Measurements from ENCODE around the gene KDM4C.

Gene KDM4C

GRCh38 chr9:6973762-6974161 is 216.0 kb downstream of the KDM4C start:
- peak; percentile 96 for FAIRE-seq
- TF ChIP-seq POLR2AphosphoS5 (IDR thresholded peaks at IDR 0.05; ENCODE audit: low read depth, low read length) = no peak
- no peak for TF ChIP-seq POLR2A (IDR thresholded peaks at IDR 0.05; ENCODE audit: low read depth, low read length)
- no peak for TF ChIP-seq TAF1 (IDR thresholded peaks at IDR 0.05; ENCODE audit: borderline replicate concordance, low read depth, low read length)
- DNase-seq (ENCODE audit: insufficient read length) = no peak

GRCh38 chr9:6975198-6975597 is 217.4 kb downstream of the KDM4C start:
- no peak for DNase-seq (ENCODE audit: insufficient read length)
- FAIRE-seq = no peak
- no peak for TF ChIP-seq POLR2A (IDR thresholded peaks at IDR 0.05; ENCODE audit: low read depth, low read length)
- TF ChIP-seq TAF1 (IDR thresholded peaks at IDR 0.05; ENCODE audit: borderline replicate concordance, low read depth, low read length) = no peak
- TF ChIP-seq POLR2AphosphoS5 (IDR thresholded peaks at IDR 0.05; ENCODE audit: low read depth, low read length) = no peak

- FAIRE-seq (no peak), DNase-seq (ENCODE audit: insufficient read length) (no peak)
- TF ChIP-seq POLR2A (IDR thresholded peaks at IDR 0.05; ENCODE audit: low read depth, low read length) (no peak), POLR2AphosphoS5 (IDR thresholded peaks at IDR 0.05; ENCODE audit: low read depth, low read length) (no peak), TAF1 (IDR thresholded peaks at IDR 0.05; ENCODE audit: borderline replicate concordance, low read depth, low read length) (no peak)
These were observed 220.0 kb downstream of the KDM4C start for GRCh38 chr9:6977761-6978160.

- FAIRE-seq = no peak
- no peak for DNase-seq (ENCODE audit: insufficient read length)
- no peak for TF ChIP-seq POLR2A (IDR thresholded peaks at IDR 0.05; ENCODE audit: low read depth, low read length)
These were observed 220.8 kb downstream of the KDM4C start for GRCh38 chr9:6978591-6978990.

- no peak for DNase-seq (ENCODE audit: insufficient read length)
- FAIRE-seq = no peak
- TF ChIP-seq POLR2AphosphoS5 (IDR thresholded peaks at IDR 0.05; ENCODE audit: low read depth, low read length) (no peak), TAF1 (IDR thresholded peaks at IDR 0.05; ENCODE audit: borderline replicate concordance, low read depth, low read length) (no peak), POLR2A (IDR thresholded peaks at IDR 0.05; ENCODE audit: low read depth, low read length) (no peak)
These were observed 227.3 kb downstream of the KDM4C start for GRCh38 chr9:6984941-6985578.

- TF ChIP-seq POLR2AphosphoS5 (IDR thresholded peaks at IDR 0.05; ENCODE audit: low read depth, low read length) = no peak
- no peak for TF ChIP-seq POLR2A (IDR thresholded peaks at IDR 0.05; ENCODE audit: low read depth, low read length)
- no peak for TF ChIP-seq TAF1 (IDR thresholded peaks at IDR 0.05; ENCODE audit: borderline replicate concordance, low read depth, low read length)
- FAIRE-seq (no peak), DNase-seq (ENCODE audit: insufficient read length) (no peak)
These were observed 228.5 kb downstream of the KDM4C start for GRCh38 chr9:6986141-6986815.

GRCh38 chr9:6987381-6987780 is 229.6 kb downstream of the KDM4C start:
- no peak for DNase-seq (ENCODE audit: insufficient read length)
- FAIRE-seq = no peak
- TF ChIP-seq POLR2AphosphoS5 (IDR thresholded peaks at IDR 0.05; ENCODE audit: low read depth, low read length) = no peak
- no peak for TF ChIP-seq POLR2A (IDR thresholded peaks at IDR 0.05; ENCODE audit: low read depth, low read length)
- no peak for TF ChIP-seq TAF1 (IDR thresholded peaks at IDR 0.05; ENCODE audit: borderline replicate concordance, low read depth, low read length)

- no peak for FAIRE-seq
- no peak for DNase-seq (ENCODE audit: insufficient read length)
- TF ChIP-seq POLR2A (IDR thresholded peaks at IDR 0.05; ENCODE audit: low read depth, low read length) = no peak
- no peak for TF ChIP-seq POLR2AphosphoS5 (IDR thresholded peaks at IDR 0.05; ENCODE audit: low read depth, low read length)
- no peak for TF ChIP-seq TAF1 (IDR thresholded peaks at IDR 0.05; ENCODE audit: borderline replicate concordance, low read depth, low read length)
These were observed 233.6 kb downstream of the KDM4C start for GRCh38 chr9:6991418-6991817.

GRCh38 chr9:6996061-6996854 is 238.5 kb downstream of the KDM4C start:
- DNase-seq (ENCODE audit: insufficient read length) = no peak
- FAIRE-seq = no peak
- no peak for TF ChIP-seq POLR2A (IDR thresholded peaks at IDR 0.05; ENCODE audit: low read depth, low read length)
- TF ChIP-seq POLR2AphosphoS5 (IDR thresholded peaks at IDR 0.05; ENCODE audit: low read depth, low read length) = no peak
- no peak for TF ChIP-seq TAF1 (IDR thresholded peaks at IDR 0.05; ENCODE audit: borderline replicate concordance, low read depth, low read length)

GRCh38 chr9:6997330-6997729 is 239.6 kb downstream of the KDM4C start:
- TF ChIP-seq POLR2A (IDR thresholded peaks at IDR 0.05; ENCODE audit: low read depth, low read length) (no peak), TAF1 (IDR thresholded peaks at IDR 0.05; ENCODE audit: borderline replicate concordance, low read depth, low read length) (no peak), POLR2AphosphoS5 (IDR thresholded peaks at IDR 0.05; ENCODE audit: low read depth, low read length) (no peak)
- no peak for DNase-seq (ENCODE audit: insufficient read length)
- no peak for FAIRE-seq

GRCh38 chr9:6999794-7000193 is 242.0 kb downstream of the KDM4C start:
- TF ChIP-seq TAF1 (IDR thresholded peaks at IDR 0.05; ENCODE audit: borderline replicate concordance, low read depth, low read length) (no peak), POLR2A (IDR thresholded peaks at IDR 0.05; ENCODE audit: low read depth, low read length) (no peak), POLR2AphosphoS5 (IDR thresholded peaks at IDR 0.05; ENCODE audit: low read depth, low read length) (no peak)
- DNase-seq (ENCODE audit: insufficient read length) (no peak), FAIRE-seq (no peak)

- TF ChIP-seq TAF1 (IDR thresholded peaks at IDR 0.05; ENCODE audit: borderline replicate concordance, low read depth, low read length) (no peak), POLR2AphosphoS5 (IDR thresholded peaks at IDR 0.05; ENCODE audit: low read depth, low read length) (no peak), POLR2A (IDR thresholded peaks at IDR 0.05; ENCODE audit: low read depth, low read length) (no peak)
- DNase-seq (ENCODE audit: insufficient read length) (no peak), FAIRE-seq (no peak)
These were observed 243.8 kb downstream of the KDM4C start for GRCh38 chr9:7001571-7001970.
